Osteocyte (in vitro differentiated cells): ENCODE data around the gene FMN2. TPM values are rescaled to one million over a fixed set of nuclear protein-coding genes. Genes with fewer than 3 reads are reported as not detected.

Source experiments
- DNase-seq: peaks from one replicate; pipeline ENCODE4 v3.0.0; 2021; ENCODE audit warnings: mixed read lengths; ENCODE audit not compliant: unreplicated experiment; ENCODE audit errors: extremely low spot score
- H3K27ac Mint-ChIP-seq: one replicate; pipeline ENCODE4 v1.8.0; 2021; ENCODE audit warnings: mild to moderate bottlenecking, mixed read lengths; ENCODE audit not compliant: unreplicated experiment
- H3K27me3 Mint-ChIP-seq: one replicate; pipeline ENCODE4 v1.8.0; 2021; ENCODE audit warnings: mixed read lengths; ENCODE audit not compliant: unreplicated experiment
- H3K36me3 Mint-ChIP-seq: one replicate; pipeline ENCODE4 v1.8.0; 2021; ENCODE audit warnings: mixed read lengths; ENCODE audit not compliant: unreplicated experiment
- H3K4me1 Mint-ChIP-seq: one replicate; pipeline ENCODE4 v1.8.0; 2021; ENCODE audit warnings: mixed read lengths; ENCODE audit not compliant: unreplicated experiment
- H3K4me3 Mint-ChIP-seq: one replicate; pipeline ENCODE4 v1.8.0; 2021; ENCODE audit warnings: mild to moderate bottlenecking, moderate library complexity, mixed read lengths; ENCODE audit not compliant: unreplicated experiment
- H3K9me3 Mint-ChIP-seq: one replicate; pipeline ENCODE4 v1.8.0; 2021; ENCODE audit warnings: mixed read lengths; ENCODE audit not compliant: unreplicated experiment
- CTCF ChIP-seq: fragments of 200-600 bp; sonication (generic); IDR thresholded peaks from 2 replicates; pipeline ENCODE4 v1.5.0; 2021; ENCODE audit warnings: antibody characterized with exemption, mild to moderate bottlenecking, moderate library complexity
- total RNA-seq: library from RNA; stranded (reverse); gene quantifications from 2 replicates; pipeline ENCODE4 v1.2.1, GENCODE V29; 2021

Gene FMN2
- total RNA-seq, 1 donor from 2014 or later: 8.6 TPM

GRCh38 chr1:240363315-240363714, 271.6 kb downstream of the FMN2 start:
- no peaks in the 10 kb centered on the region for H3K4me1 Mint-ChIP-seq
- no peak for TF ChIP-seq CTCF
- no peaks in the 10 kb centered on the region for H3K9me3 Mint-ChIP-seq
- no peak for DNase-seq
- no peak overlapping the region for H3K27ac Mint-ChIP-seq
- no peak overlapping the region for H3K4me3 Mint-ChIP-seq
- H3K27me3 Mint-ChIP-seq: no peaks in the 10 kb centered on the region
- peaks cover 5% of the 10 kb centered on the region for H3K36me3 Mint-ChIP-seq

GRCh38 chr1:240363914-240364313, 272.2 kb downstream of the FMN2 start:
- Mint-ChIP-seq H3K9me3 (no peaks in the 10 kb centered on the region), H3K36me3 (peaks cover 4% of the 10 kb centered on the region), H3K4me3 (no peak overlapping the region), H3K27ac (no peak overlapping the region), H3K4me1 (peaks cover under 1% of the 10 kb centered on the region), H3K27me3 (no peaks in the 10 kb centered on the region)
- TF ChIP-seq CTCF: no peak
- no peak for DNase-seq

- no peak overlapping the region for H3K4me3 Mint-ChIP-seq
- peaks cover 2% of the 10 kb centered on the region for H3K36me3 Mint-ChIP-seq
- DNase-seq: no peak
- peaks cover 16% of the 10 kb centered on the region for H3K4me1 Mint-ChIP-seq
- TF ChIP-seq CTCF: no peak
- H3K27me3 Mint-ChIP-seq: no peaks in the 10 kb centered on the region
- H3K9me3 Mint-ChIP-seq: peaks cover 4% of the 10 kb centered on the region
- no peak overlapping the region for H3K27ac Mint-ChIP-seq
These were observed 275.0 kb downstream of the FMN2 start for GRCh38 chr1:240366636-240367035.

- Mint-ChIP-seq H3K27ac (no peak overlapping the region), H3K9me3 (peaks cover 16% of the 10 kb centered on the region), H3K27me3 (no peaks in the 10 kb centered on the region), H3K36me3 (peaks cover 14% of the 10 kb centered on the region), H3K4me1 (peaks cover 16% of the 10 kb centered on the region), H3K4me3 (no peak overlapping the region)
- no peak for TF ChIP-seq CTCF
- DNase-seq: no peak
These were observed 293.9 kb downstream of the FMN2 start for GRCh38 chr1:240385551-240385950.

- Mint-ChIP-seq H3K4me1 (peaks cover 22% of the 10 kb centered on the region), H3K27ac (peak overlapping the region; percentile 11), H3K36me3 (peaks cover 8% of the 10 kb centered on the region), H3K27me3 (no peaks in the 10 kb centered on the region), H3K4me3 (no peak overlapping the region), H3K9me3 (peaks cover 9% of the 10 kb centered on the region)
- no peak for DNase-seq
- TF ChIP-seq CTCF: no peak
These were observed 294.6 kb downstream of the FMN2 start for GRCh38 chr1:240385985-240386978.
